Left forelimb (tissue), 1 donor: ENCODE measurements around the gene UBE2M.
"Not testable (repeated sequence)": the region's sequence is repeated elsewhere in the genome, so short reads cannot be mapped to it uniquely, and the experiment has no call there.

Source experiments
- DNase-seq: peaks from one replicate; pipeline ENCODE4 v3.0.0-alpha.2; 2018; ENCODE audit warnings: low spot score

Gene UBE2M

GRCh38 chr19:58513213-58513693, 45.2 kb downstream of the UBE2M start:
- DNase-seq = no peak

DNA sequence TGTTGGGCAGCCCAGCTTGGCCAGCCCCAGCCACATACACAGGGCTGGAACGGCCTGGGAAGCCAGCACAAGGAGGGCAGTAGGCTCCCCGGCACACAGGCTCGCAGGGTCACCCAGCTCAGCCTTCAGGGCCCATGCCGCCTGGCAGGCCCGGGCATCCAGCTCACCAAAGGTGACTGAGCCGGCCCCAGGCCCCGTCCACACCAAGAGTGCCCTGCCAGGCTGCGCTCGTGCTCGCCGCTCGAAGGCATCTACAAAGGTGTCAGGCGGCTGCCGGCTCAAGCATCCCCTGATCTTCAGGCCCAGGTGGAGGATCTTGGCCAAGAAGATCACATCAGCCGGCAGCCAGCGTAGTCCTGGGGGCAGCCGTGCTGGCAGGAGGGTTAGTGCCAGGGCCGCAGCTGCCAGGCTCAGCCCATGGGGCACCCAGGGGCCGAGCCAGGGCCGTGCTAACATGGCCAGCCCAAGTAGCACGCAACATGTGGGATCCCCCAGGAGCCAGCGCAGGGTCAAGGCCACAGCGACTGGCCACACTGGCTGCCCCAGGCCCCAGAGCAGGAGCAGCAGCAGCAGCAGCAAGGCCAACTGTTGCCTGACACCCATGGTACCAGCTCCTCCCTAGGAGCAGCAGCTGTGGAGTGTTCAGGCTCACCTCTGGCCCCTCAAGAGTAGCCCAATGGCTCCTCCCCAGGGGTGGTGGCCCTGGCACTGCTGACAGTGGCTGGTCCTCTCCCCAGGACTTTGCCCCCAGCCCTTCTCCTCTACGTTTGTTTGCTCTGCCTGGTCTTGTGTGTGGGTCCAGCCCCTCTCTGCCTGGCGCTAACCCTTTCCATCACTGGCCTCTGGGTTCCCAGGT, 46.8 kb downstream of the UBE2M start, which contains the start of gene SLC27A5:
Gene SLC27A5 (minus strand): TSS at position 640 of the 856 bp plus-strand sequence. CDS start 37 bp downstream, at position 603.
- DNase-seq = no peak

DNA sequence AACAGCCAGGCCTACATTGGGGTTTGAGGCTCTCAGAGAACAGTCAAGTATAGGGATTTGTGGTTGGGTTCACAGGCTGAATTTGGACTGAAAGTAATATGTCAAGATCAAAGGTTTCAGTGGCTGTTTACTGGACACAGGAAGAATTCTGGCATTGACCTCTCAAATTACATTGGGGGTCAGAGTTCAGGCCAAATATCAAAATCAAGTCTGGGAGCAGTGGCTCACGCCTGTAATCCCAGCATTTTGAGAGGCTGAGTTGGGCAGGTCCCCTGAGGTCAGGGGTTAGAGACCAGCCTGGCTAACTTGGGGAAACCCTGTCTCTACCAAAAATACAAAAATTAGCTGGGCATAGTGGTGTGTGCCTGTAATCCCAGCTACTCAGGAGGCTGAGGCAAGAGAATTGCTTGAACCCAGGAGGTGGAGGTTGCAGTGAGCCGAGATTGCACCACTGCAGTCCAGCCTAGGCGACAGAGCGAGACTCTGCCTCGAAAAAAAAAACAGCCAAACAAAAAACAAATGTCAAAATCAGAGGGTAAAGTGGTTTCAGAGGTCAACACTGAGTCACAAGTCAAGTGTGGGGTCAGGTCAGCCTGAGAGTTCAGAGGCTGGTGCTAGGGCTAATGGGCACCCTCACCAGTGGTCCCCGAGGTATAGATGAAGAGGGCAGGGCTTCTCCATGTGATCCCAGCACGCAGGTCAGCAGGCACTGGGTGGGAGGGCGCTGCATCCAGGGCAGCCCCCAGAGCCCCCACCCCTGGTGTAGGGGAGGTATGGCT, 48.1 kb downstream of the UBE2M start:
- DNase-seq = no peak

DNA sequence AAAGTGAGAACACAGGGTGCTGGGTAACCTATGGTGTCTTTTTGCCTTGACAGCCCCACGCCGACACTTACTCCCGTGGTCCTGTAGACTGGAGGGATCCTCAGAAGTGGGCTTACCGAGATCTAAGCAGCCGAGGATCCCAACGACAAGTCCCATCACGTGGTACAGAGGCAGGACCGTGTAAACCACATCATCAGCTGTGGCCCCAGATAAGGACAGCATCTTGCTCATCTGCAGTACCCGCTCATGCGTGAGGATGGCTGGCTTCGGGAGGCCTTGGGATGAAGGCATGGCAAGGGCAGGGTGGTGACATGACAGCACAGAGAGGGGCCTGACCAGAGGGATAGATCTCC, 48.7 kb downstream of the UBE2M start:
- DNase-seq = no peak

GRCh38 chr19:58507602-58508223, 50.7 kb downstream of the UBE2M start:
- DNase-seq = not testable (repeated sequence)
